Neural cell (in vitro differentiated cells): ENCODE data around the gene CCNY. TPM values are rescaled to one million over a fixed set of nuclear protein-coding genes. Genes with fewer than 3 reads are reported as not detected.

ENCODE experiments used
- H2AFZ ChIP-seq: fragments of 200-600, 300-800 bp; sonication (generic), shearing (Covaris generic); 2 replicates; pipeline ENCODE4 v1.6.0; 2014; ENCODE audit warnings: low read depth, mild to moderate bottlenecking, antibody characterized with exemption, low read length, moderate library complexity
- H3F3A ChIP-seq: fragments of 200-600 bp; shearing (Covaris generic); 2 replicates; pipeline ENCODE4 v1.6.1; 2016; ENCODE audit warnings: mild to moderate bottlenecking, moderate library complexity, mixed read lengths, antibody characterized with exemption, low read length; ENCODE audit not compliant: insufficient read depth, poor library complexity, severe bottlenecking
- H3K27ac ChIP-seq: fragments of 200-600, 300-800 bp; sonication (generic), shearing (Covaris generic); 2 replicates; pipeline ENCODE4 v1.5.1; 2014; ENCODE audit warnings: mild to moderate bottlenecking, low read length, moderate library complexity
- H3K27me3 ChIP-seq: fragments of 300-800, 200-600 bp; sonication (generic), shearing (Covaris generic); 2 replicates; pipeline ENCODE4 v1.6.0; 2014; ENCODE audit warnings: mild to moderate bottlenecking, low read depth, low read length, moderate library complexity; ENCODE audit not compliant: insufficient read depth
- H3K36me3 ChIP-seq: fragments of 300-800, 200-600 bp; sonication (generic), shearing (Covaris generic); 2 replicates; pipeline ENCODE4 v1.5.1; 2014; ENCODE audit warnings: mild to moderate bottlenecking, antibody characterized with exemption, low read length, moderate library complexity; ENCODE audit not compliant: insufficient read depth
- H3K4me2 ChIP-seq: fragments of 300-800, 200-600 bp; sonication (generic), shearing (Covaris generic); 2 replicates; pipeline ENCODE4 v1.6.0; 2014; ENCODE audit warnings: mild to moderate bottlenecking, low read length
- H3K4me3 ChIP-seq: fragments of 300-800, 200-600 bp; sonication (generic), shearing (Covaris generic); 2 replicates; pipeline ENCODE4 v1.5.1; 2014; ENCODE audit warnings: mild to moderate bottlenecking, low read length, moderate library complexity
- H3K79me2 ChIP-seq: fragments of 200-600 bp; shearing (Covaris generic); replicated peaks from 2 replicates; pipeline ENCODE4 v1.6.0; 2014; ENCODE audit warnings: mild to moderate bottlenecking, low read length, moderate library complexity; ENCODE audit not compliant: insufficient read depth
- H3K9ac ChIP-seq: fragments of 300-800, 200-600 bp; sonication (generic), shearing (Covaris generic); 2 replicates; pipeline ENCODE4 v1.6.1; 2016; ENCODE audit warnings: mild to moderate bottlenecking, low read length, mixed read lengths
- H3K9me2 ChIP-seq: fragments of 200-600 bp; shearing (Covaris generic); 2 replicates; pipeline ENCODE4 v1.6.1; 2016; ENCODE audit warnings: mild to moderate bottlenecking, low read length, mixed read lengths; ENCODE audit not compliant: insufficient read depth
- H3K9me3 ChIP-seq: fragments of 200-600, 300-800 bp; sonication (generic), shearing (Covaris generic); 2 replicates; pipeline ENCODE4 v1.6.1; 2016; ENCODE audit warnings: mild to moderate bottlenecking, mixed run types, low read length, moderate library complexity, mixed read lengths
- H4K20me1 ChIP-seq: fragments of 200-600 bp; shearing (Covaris generic); 2 replicates; pipeline ENCODE4 v1.6.1; 2016; ENCODE audit warnings: mild to moderate bottlenecking, mixed run types; ENCODE audit not compliant: insufficient read depth
- CTCF ChIP-seq: fragments of 450-650 bp; IDR thresholded peaks from 2 replicates; pipeline ENCODE4 v1.5.1; 2014; ENCODE audit warnings: antibody characterized with exemption, mild to moderate bottlenecking, moderate library complexity; ENCODE audit not compliant: poor library complexity, severe bottlenecking
- EP300 ChIP-seq: fragments of 450-650 bp; conservative IDR thresholded peaks from 2 replicates; pipeline ENCODE4 v1.6.1; 2014; ENCODE audit warnings: antibody characterized with exemption, mild to moderate bottlenecking, moderate library complexity; ENCODE audit not compliant: poor library complexity, severe bottlenecking
- EZH2 ChIP-seq: fragments of 200-600, 300-800 bp; shearing (Covaris generic), sonication (generic); IDR thresholded peaks from 2 replicates; pipeline ENCODE4 v1.6.1; 2014; ENCODE audit warnings: antibody characterized with exemption, low read length, borderline replicate concordance, mild to moderate bottlenecking; ENCODE audit not compliant: insufficient read depth, poor library complexity, severe bottlenecking
- MXI1 ChIP-seq: fragments of 450-650 bp; conservative IDR thresholded peaks from 2 replicates; pipeline ENCODE4 v1.6.1; 2014; ENCODE audit warnings: antibody characterized with exemption, mild to moderate bottlenecking; ENCODE audit not compliant: poor library complexity, severe bottlenecking
- POLR2AphosphoS5 ChIP-seq: IDR thresholded peaks from 2 replicates; pipeline ENCODE4 v1.6.1; 2012
- RAD21 ChIP-seq: fragments of 450-650 bp; conservative IDR thresholded peaks from 2 replicates; pipeline ENCODE4 v1.6.1; 2014; ENCODE audit warnings: antibody characterized with exemption, mild to moderate bottlenecking, moderate library complexity
- REST ChIP-seq: IDR thresholded peaks from 2 replicates; pipeline ENCODE4 v1.6.1; 2012; ENCODE audit warnings: borderline replicate concordance
- SMC3 ChIP-seq: fragments of 450-650 bp; conservative IDR thresholded peaks from 2 replicates; pipeline ENCODE4 v1.6.1; 2014; ENCODE audit warnings: antibody characterized with exemption, mild to moderate bottlenecking, moderate library complexity; ENCODE audit not compliant: poor library complexity
- TAF1 ChIP-seq: IDR thresholded peaks from 2 replicates; pipeline ENCODE4 v1.6.1; 2012; ENCODE audit warnings: low read depth
- polyA plus RNA-seq: library from polyadenylated mRNA; depleted of rRNA; stranded (reverse); fragments of >200 nt; gene quantifications from 2 replicates; pipeline ENCODE4 v1.2.3, GENCODE V29; 2014

CCNY gene
- polyA plus RNA-seq, 1 donor from 2014 or later, result 36.4 TPM

- H3K9me3 ChIP-seq, result no peaks in the 10 kb centered on the region
- H3K27ac ChIP-seq, result no peak overlapping the region
- no peak overlapping the region for H3K4me2 ChIP-seq
- TF ChIP-seq EP300, result no peak
- TF ChIP-seq POLR2AphosphoS5, result no peak
- TF ChIP-seq REST, result no peak
- no peak for TF ChIP-seq EZH2
- TF ChIP-seq MXI1, result no peak
- TF ChIP-seq RAD21, result no peak
- no peak for TF ChIP-seq CTCF
- no peak for TF ChIP-seq SMC3
- TF ChIP-seq TAF1, result no peak
- no peaks in the 10 kb centered on the region for H3K36me3 ChIP-seq
- H3K4me3 ChIP-seq, result no peak overlapping the region
- no peaks in the 10 kb centered on the region for H4K20me1 ChIP-seq
- no peaks in the 10 kb centered on the region for H3K27me3 ChIP-seq
- H3K9me2 ChIP-seq, result no peaks in the 10 kb centered on the region
- no peaks in the 10 kb centered on the region for H3F3A ChIP-seq
- H2AFZ ChIP-seq, result no peak overlapping the region
- peaks cover 59% of the 10 kb centered on the region for H3K79me2 ChIP-seq
- no peak overlapping the region for H3K9ac ChIP-seq
Measured at GRCh38 chr10:35349389-35349915, 13.1 kb downstream of the CCNY start.

- no peaks in the 10 kb centered on the region for H3K36me3 ChIP-seq
- no peaks in the 10 kb centered on the region for H3K9me3 ChIP-seq
- H4K20me1 ChIP-seq, result no peaks in the 10 kb centered on the region
- H3K27ac ChIP-seq, result no peak overlapping the region
- H3K9me2 ChIP-seq, result no peaks in the 10 kb centered on the region
- H3K79me2 ChIP-seq, result peaks cover 64% of the 10 kb centered on the region
- TF ChIP-seq EZH2, result no peak
- no peak for TF ChIP-seq EP300
- no peak for TF ChIP-seq TAF1
- TF ChIP-seq SMC3, result no peak
- no peak for TF ChIP-seq RAD21
- TF ChIP-seq CTCF, result no peak
- TF ChIP-seq POLR2AphosphoS5, result no peak
- no peak for TF ChIP-seq REST
- no peak for TF ChIP-seq MXI1
- H3F3A ChIP-seq, result no peaks in the 10 kb centered on the region
- H3K4me3 ChIP-seq, result no peak overlapping the region
- no peaks in the 10 kb centered on the region for H3K27me3 ChIP-seq
- no peak overlapping the region for H3K4me2 ChIP-seq
- no peak overlapping the region for H2AFZ ChIP-seq
- H3K9ac ChIP-seq, result no peak overlapping the region
Measured at GRCh38 chr10:35351021-35351420, 14.7 kb downstream of the CCNY start.
